Measurements from ENCODE around the gene PLIN5.

Gene PLIN5

GRCh38 chr19:4525563-4526002, 9.4 kb downstream of the PLIN5 start:
- TF ChIP-seq MAX (IDR thresholded peaks at IDR 0.05; ENCODE audit: low read depth, low read length) = no peak
- no peak for TF ChIP-seq CTCF (IDR thresholded peaks at IDR 0.05; ENCODE audit: low read depth, low read length)
- TF ChIP-seq POLR2A (IDR thresholded peaks at IDR 0.05; ENCODE audit: extremely low read depth, insufficient read length) = no peak
- TF ChIP-seq MYC (IDR thresholded peaks at IDR 0.05; ENCODE audit: low read depth, low read length) = no peak
- DNase-seq (ENCODE audit: low read depth) = no peak

GRCh38 chr19:4524808-4525562, 10.0 kb downstream of the PLIN5 start:
- peak; percentile 61 for DNase-seq (ENCODE audit: low read depth)
- no peak overlapping the region for H3K4me3 ChIP-seq (ENCODE audit: low read depth, low read length)
- TF ChIP-seq CTCF (IDR thresholded peaks at IDR 0.05; ENCODE audit: low read depth, low read length) (peak; percentile 73), POLR2A (IDR thresholded peaks at IDR 0.05; ENCODE audit: extremely low read depth, insufficient read length) (no peak), MAX (IDR thresholded peaks at IDR 0.05; ENCODE audit: low read depth, low read length) (no peak), MYC (IDR thresholded peaks at IDR 0.05; ENCODE audit: low read depth, low read length) (no peak)

More at GRCh38 chr19:4525563-4526002, 9.4 kb downstream of the PLIN5 start:
- H3K4me3 ChIP-seq (ENCODE audit: low read depth, low read length) = no peak overlapping the region

GRCh38 chr19:4523306-4524110, 11.5 kb downstream of the PLIN5 start:
- DNase-seq (ENCODE audit: low read depth) = peak; percentile 38
- TF ChIP-seq MYC (IDR thresholded peaks at IDR 0.05; ENCODE audit: low read depth, low read length) (no peak), POLR2A (IDR thresholded peaks at IDR 0.05; ENCODE audit: extremely low read depth, insufficient read length) (no peak), MAX (IDR thresholded peaks at IDR 0.05; ENCODE audit: low read depth, low read length) (no peak), CTCF (IDR thresholded peaks at IDR 0.05; ENCODE audit: low read depth, low read length) (peak; percentile 58)
- H3K4me3 ChIP-seq (ENCODE audit: low read depth, low read length) = no peak overlapping the region

- H3K4me3 ChIP-seq (ENCODE audit: low read depth, low read length) = no peak overlapping the region
- DNase-seq (ENCODE audit: low read depth) = no peak
- TF ChIP-seq MAX (IDR thresholded peaks at IDR 0.05; ENCODE audit: low read depth, low read length) = no peak
Observed at GRCh38 chr19:4522291-4523002, 12.6 kb downstream of the PLIN5 start.

- DNase-seq (ENCODE audit: low read depth) = no peak
- TF ChIP-seq MYC (IDR thresholded peaks at IDR 0.05; ENCODE audit: low read depth, low read length) (no peak), CTCF (IDR thresholded peaks at IDR 0.05; ENCODE audit: low read depth, low read length) (no peak), POLR2A (IDR thresholded peaks at IDR 0.05; ENCODE audit: extremely low read depth, insufficient read length) (no peak), MAX (IDR thresholded peaks at IDR 0.05; ENCODE audit: low read depth, low read length) (no peak)
- H3K4me3 ChIP-seq (ENCODE audit: low read depth, low read length) = no peak overlapping the region
Observed at GRCh38 chr19:4521888-4522242, 13.2 kb downstream of the PLIN5 start.
